DND-41 (cell line): Measurements from ENCODE around the gene NXPH4.

Experiments used
- CTCF ChIP-seq: IDR thresholded peaks from 2 replicates; pipeline ENCODE4 v1.5.1; 2012; ENCODE audit warnings: borderline replicate concordance, low read length, moderate library complexity, mild to moderate bottlenecking; ENCODE audit not compliant: poor library complexity, severe bottlenecking; ENCODE audit errors: extremely low read depth
- EZH2 ChIP-seq: IDR thresholded peaks from 3 replicates; pipeline ENCODE4 v1.6.1; 2012; ENCODE audit warnings: borderline replicate concordance, low read depth, mild to moderate bottlenecking, moderate library complexity, low read length, inconsistent platforms; ENCODE audit not compliant: severe bottlenecking

GRCh38 chr12:57203791-57204190, 12.8 kb upstream of the NXPH4 start:
- no peak for TF ChIP-seq CTCF
- TF ChIP-seq EZH2 = no peak
